Right atrium auricular region (tissue), 2 donors: ENCODE data around the gene ITFG2. TPM values are rescaled to one million over a fixed set of nuclear protein-coding genes. Genes with fewer than 3 reads are reported as not detected.
"Not testable (repeated sequence)": the region's sequence is repeated elsewhere in the genome, so short reads cannot be mapped to it uniquely, and the experiment has no call there.

Source experiments
- DNase-seq: peaks from one replicate; pipeline ENCODE4 v3.0.0-alpha.2; 2019; ENCODE audit warnings: low spot score
- H3K27ac ChIP-seq, 2 donors: fragments of 200-600 bp; sonication (generic); 1 replicate in 1 of 2; 2 replicates in 1 of 2; pipeline ENCODE4 v1.5.1; 2016 to 2019
- H3K27me3 ChIP-seq, 2 donors: fragments of 200-600 bp; sonication (generic); one replicate each; pipeline versions ENCODE4 v1.5.1 to v1.6.0; 2017 to 2019
- H3K36me3 ChIP-seq: fragments of 200-600 bp; sonication (generic); one replicate; pipeline ENCODE4 v1.5.1; 2016
- H3K4me1 ChIP-seq, 2 donors: fragments of 200-600 bp; sonication (generic); one replicate each; pipeline versions ENCODE4 v1.5.1 to v1.6.0; 2017 to 2019
- H3K4me3 ChIP-seq, 2 donors: fragments of 200-600 bp; sonication (generic); 1 replicate in 1 of 2; 2 replicates in 1 of 2; pipeline ENCODE4 v1.5.1; 2017 to 2019; ENCODE audit warnings: mild to moderate bottlenecking in 1 of 2, moderate library complexity in 1 of 2
- H3K9me3 ChIP-seq, 2 donors: fragments of 200-600 bp; sonication (generic); one replicate each; pipeline ENCODE4 v1.5.1; 2019
- CTCF ChIP-seq, 2 donors: fragments of 200-600 bp; sonication (generic); IDR thresholded peaks; one replicate each; pipeline ENCODE4 v1.5.1; 2019; ENCODE audit warnings: antibody characterized with exemption in 2 of 2
- total RNA-seq, 2 donors: library from RNA; depleted of rRNA; stranded (reverse); fragments of >200 nt; gene quantifications; one replicate each; pipeline ENCODE4 v1.1.0, GENCODE V29; 2016

The ITFG2 gene
- total RNA-seq, 2 donors from 2014 or later, result 12.7 to 13.7 TPM

GRCh38 chr12:2864198-2864597 is 51.7 kb downstream of the ITFG2 start:
- H3K36me3 ChIP-seq, result no peaks in the 10 kb centered on the region
- H3K4me3 ChIP-seq, result no peak overlapping the region
- DNase-seq, result no peak
- TF ChIP-seq CTCF (IDR thresholded peaks at IDR 0.05), result no peak
- no peaks in the 10 kb centered on the region for H3K27me3 ChIP-seq
- no peaks in the 10 kb centered on the region for H3K4me1 ChIP-seq
- H3K9me3 ChIP-seq, result no peaks in the 10 kb centered on the region
- H3K27ac ChIP-seq, result no peak overlapping the region

GRCh38 chr12:2868986-2869632 is 56.6 kb downstream of the ITFG2 start:
- H3K27me3 ChIP-seq, H3K9me3 ChIP-seq, H3K27ac ChIP-seq, DNase-seq, H3K4me1 ChIP-seq, H3K36me3 ChIP-seq, H3K4me3 ChIP-seq: not testable (repeated sequence)

Other genes starting within 250 kb of the ITFG2 start
- 10 to 100 TPM; 25.6 to 29.2 TPM for gene FKBP4, start 17.7 kb upstream of the ITFG2 start, total RNA-seq
- 1 to 10 TPM in 1 of 2 donors, under 1 TPM in 1; 0.59 to 3.0 TPM for gene NRIP2, start 22.4 kb downstream of the ITFG2 start, total RNA-seq
- not detected for gene TEX52, start 44.4 kb downstream of the ITFG2 start, total RNA-seq
- gene FOXM1, start 64.5 kb downstream of the ITFG2 start, total RNA-seq, result 1 to 10 TPM in 1 of 2 donors, under 1 TPM in 1; 0.16 to 4.1 TPM
- 10 to 100 TPM in 1 of 2 donors, 1 to 10 TPM in 1; 6.2 to 11.5 TPM for gene RHNO1, start 64.6 kb downstream of the ITFG2 start, total RNA-seq
- 10 to 100 TPM in 1 of 2 donors, 1 to 10 TPM in 1; 9.7 to 17.0 TPM for gene TULP3, start 78.2 kb downstream of the ITFG2 start, total RNA-seq
- 10 to 100 TPM; 12.9 to 41.5 TPM for gene TEAD4, start 146.7 kb downstream of the ITFG2 start, total RNA-seq